ENCODE data around the gene COMMD7.
"Not testable (repeated sequence)": the region's sequence is repeated elsewhere in the genome, so short reads cannot be mapped to it uniquely, and the experiment has no call there.

Gene COMMD7

DNA sequence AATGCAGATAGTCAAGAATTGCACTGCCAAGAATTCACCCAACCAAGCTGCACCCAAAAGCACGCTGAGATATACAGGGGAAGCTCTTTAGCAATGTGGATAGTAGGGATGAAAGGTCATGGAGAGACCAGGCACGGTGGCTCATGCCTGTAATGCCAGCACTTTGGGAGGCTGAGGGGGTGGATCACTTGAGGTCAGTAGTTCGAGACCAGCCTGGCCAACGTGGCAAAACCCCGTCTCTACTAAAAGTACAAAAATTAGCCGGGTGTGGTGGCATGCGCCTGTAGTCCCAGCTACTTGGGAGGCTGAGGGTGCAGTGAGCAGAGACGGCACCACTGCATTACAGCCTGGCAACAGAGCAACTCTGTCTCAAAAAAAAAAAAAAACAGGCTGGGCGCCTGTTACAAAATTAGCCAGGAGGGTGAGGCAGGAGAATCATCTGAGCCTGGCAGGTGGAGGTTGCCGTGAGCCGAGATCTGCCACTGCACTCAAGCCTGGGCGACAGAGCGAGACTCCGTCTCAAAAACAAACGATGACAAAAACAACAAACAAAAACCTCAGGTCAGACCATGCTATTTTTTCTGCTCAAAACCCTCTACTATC is 34.1 kb downstream of the COMMD7 start:
- not testable (repeated sequence) for H4K91ac ChIP-seq (ENCODE audit: low read length); H3K27me3 ChIP-seq (ENCODE audit: control insufficient read depth in 1 of 2, insufficient read depth in 1 of 2, low read length in 2 of 2); H3K4me2 ChIP-seq (ENCODE audit: low read length, poor library complexity, severe bottlenecking); H3K79me1 ChIP-seq (replicated peaks; ENCODE audit: low read length, poor library complexity, severe bottlenecking); H2BK5ac ChIP-seq (ENCODE audit: low read depth, low read length, poor library complexity, severe bottlenecking); H3K27ac ChIP-seq (ENCODE audit: low read length, poor library complexity, severe bottlenecking); H2BK120ac ChIP-seq (ENCODE audit: low read depth, low read length); H4K8ac ChIP-seq (ENCODE audit: low read length); H3K18ac ChIP-seq (ENCODE audit: low read depth in 1 of 2, low read length in 2 of 2); H2BK15ac ChIP-seq (ENCODE audit: low read depth, poor library complexity, severe bottlenecking); H2AK5ac ChIP-seq (ENCODE audit: low read length, severe bottlenecking); H3K14ac ChIP-seq (ENCODE audit: low read length in 2 of 2); DNase-seq; H3K23ac ChIP-seq (ENCODE audit: low read length in 2 of 2); H3K4ac ChIP-seq (ENCODE audit: low read depth in 1 of 2, low read length in 2 of 2); H3K4me1 ChIP-seq (ENCODE audit: control insufficient read depth, insufficient read depth, low read depth, low read length); H3K4me3 ChIP-seq (ENCODE audit: insufficient read depth in 1 of 2, low read depth in 1 of 2, low read length in 2 of 2); H3K9me3 ChIP-seq (ENCODE audit: control insufficient read depth, low read length); H2AFZ ChIP-seq (ENCODE audit: low read depth, low read length); H2BK12ac ChIP-seq (ENCODE audit: low read length in 2 of 2); H3K9ac ChIP-seq (ENCODE audit: low read length)
- peaks cover 12 to 23% of the 10 kb centered on the region in 2 experiments for H3K36me3 ChIP-seq (ENCODE audit: control insufficient read depth in 1 of 2, insufficient read depth in 2 of 2, low read depth in 1 of 2, low read length in 2 of 2)
- 82% methylated on average over 15 of the region's 15 CpGs for WGBS

DNA sequence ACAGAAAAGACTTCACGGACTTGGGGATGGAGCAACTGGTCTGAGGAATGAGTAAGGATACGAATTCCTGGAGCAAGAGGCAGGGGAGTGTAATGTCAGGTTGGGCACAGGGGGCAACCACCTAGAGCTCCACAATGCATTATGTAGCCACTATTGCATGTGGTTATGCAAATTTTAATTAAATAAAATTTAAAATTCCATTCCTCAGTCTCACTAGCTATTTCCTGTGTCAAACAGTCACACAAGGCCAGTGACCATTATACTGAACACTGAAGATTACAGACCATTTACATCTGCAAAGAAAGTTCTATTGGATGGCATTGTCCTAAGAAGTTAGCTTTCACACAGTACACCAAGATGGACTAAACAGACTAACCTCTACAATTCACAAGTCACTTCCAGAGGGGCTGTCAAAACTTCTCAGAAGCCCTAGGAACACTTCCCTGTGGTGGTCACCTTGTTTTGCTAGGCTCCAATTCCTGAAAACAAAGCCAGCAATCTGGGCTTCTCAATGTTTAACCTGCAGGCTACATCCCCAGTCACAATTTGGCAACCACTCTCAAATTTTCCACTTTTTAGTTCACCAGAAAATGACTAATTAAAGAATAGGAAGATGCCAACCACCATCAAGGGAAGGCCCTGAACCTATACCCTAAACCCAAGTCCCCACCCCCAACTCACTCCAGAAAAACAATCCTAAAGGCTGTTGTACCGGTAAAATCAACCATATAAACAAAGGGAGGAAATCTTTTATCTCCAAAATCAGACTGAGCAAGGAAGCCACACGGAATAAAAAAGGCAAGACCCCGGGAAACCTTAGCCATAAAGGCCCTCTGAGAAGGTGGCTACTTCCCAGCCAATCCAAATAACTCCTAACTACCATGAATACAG is 35.3 kb downstream of the COMMD7 start:
- Histone ChIP-seq H3K27ac (ENCODE audit: low read length, poor library complexity, severe bottlenecking) (no peak overlapping the region), H2BK120ac (ENCODE audit: low read depth, low read length) (no peak overlapping the region), H4K91ac (ENCODE audit: low read length) (no peak overlapping the region), H2BK15ac (ENCODE audit: low read depth, poor library complexity, severe bottlenecking) (no peak overlapping the region), H3K4me2 (ENCODE audit: low read length, poor library complexity, severe bottlenecking) (no peak overlapping the region), H3K79me1 (replicated peaks; ENCODE audit: low read length, poor library complexity, severe bottlenecking) (peaks cover 1% of the 10 kb centered on the region), H3K36me3 (ENCODE audit: control insufficient read depth in 1 of 2, insufficient read depth in 2 of 2, low read depth in 1 of 2, low read length in 2 of 2) (peaks cover 11 to 28% of the 10 kb centered on the region in 2 experiments), H2BK12ac (ENCODE audit: low read length in 2 of 2) (no peak overlapping the region), H4K8ac (ENCODE audit: low read length) (no peak overlapping the region), H3K18ac (ENCODE audit: low read depth in 1 of 2, low read length in 2 of 2) (no peak overlapping the region), H3K9me3 (ENCODE audit: control insufficient read depth, low read length) (no peaks in the 10 kb centered on the region), H3K4me3 (ENCODE audit: insufficient read depth in 1 of 2, low read depth in 1 of 2, low read length in 2 of 2) (no peak overlapping the region), H2BK5ac (ENCODE audit: low read depth, low read length, poor library complexity, severe bottlenecking) (no peak overlapping the region), H2AK5ac (ENCODE audit: low read length, severe bottlenecking) (no peak overlapping the region), H3K4ac (ENCODE audit: low read depth in 1 of 2, low read length in 2 of 2) (no peak overlapping the region), H3K9ac (ENCODE audit: low read length) (no peak overlapping the region), H3K27me3 (ENCODE audit: control insufficient read depth in 1 of 2, insufficient read depth in 1 of 2, low read length in 2 of 2) (no peaks in the 10 kb centered on the region), H3K4me1 (ENCODE audit: control insufficient read depth, insufficient read depth, low read depth, low read length) (no peaks in the 10 kb centered on the region), H3K14ac (ENCODE audit: low read length in 2 of 2) (no peak overlapping the region), H2AFZ (ENCODE audit: low read depth, low read length) (no peak overlapping the region), H3K23ac (ENCODE audit: low read length in 2 of 2) (no peak overlapping the region)
- peak; percentile 18 for DNase-seq
- WGBS = 92% methylated on average over 5 of the region's 5 CpGs

DNA sequence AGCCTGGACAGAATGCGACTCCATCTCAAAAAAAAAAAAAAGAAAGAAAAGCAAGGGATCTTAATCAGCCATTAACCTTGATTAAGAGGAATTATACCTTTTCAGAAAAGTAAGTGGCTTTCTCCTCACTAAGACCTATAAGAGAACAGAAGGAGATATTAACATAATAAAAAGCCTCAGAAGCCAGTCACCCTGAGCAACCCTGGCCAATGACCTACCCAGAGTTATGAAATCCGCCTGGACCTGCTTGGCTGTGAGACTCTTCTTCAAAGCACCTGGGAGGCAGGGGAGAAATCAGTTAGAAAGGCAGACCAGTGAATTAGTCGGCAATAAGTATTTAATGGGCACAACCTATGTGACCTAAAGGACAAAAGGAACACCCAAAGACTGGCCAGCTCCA is 36.8 kb downstream of the COMMD7 start:
- Histone ChIP-seq H4K8ac (ENCODE audit: low read length) (no peak overlapping the region), H2AK5ac (ENCODE audit: low read length, severe bottlenecking) (no peak overlapping the region), H3K27ac (ENCODE audit: low read length, poor library complexity, severe bottlenecking) (no peak overlapping the region), H2BK15ac (ENCODE audit: low read depth, poor library complexity, severe bottlenecking) (no peak overlapping the region), H3K18ac (ENCODE audit: low read depth in 1 of 2, low read length in 2 of 2) (no peak overlapping the region), H2BK12ac (ENCODE audit: low read length in 2 of 2) (no peak overlapping the region), H3K4me3 (ENCODE audit: insufficient read depth in 1 of 2, low read depth in 1 of 2, low read length in 2 of 2) (no peak overlapping the region), H3K14ac (ENCODE audit: low read length in 2 of 2) (no peak overlapping the region), H3K9me3 (ENCODE audit: control insufficient read depth, low read length) (no peaks in the 10 kb centered on the region), H3K27me3 (ENCODE audit: control insufficient read depth in 1 of 2, insufficient read depth in 1 of 2, low read length in 2 of 2) (no peaks in the 10 kb centered on the region), H4K91ac (ENCODE audit: low read length) (no peak overlapping the region), H3K4me2 (ENCODE audit: low read length, poor library complexity, severe bottlenecking) (no peak overlapping the region), H3K9ac (ENCODE audit: low read length) (no peak overlapping the region), H2BK5ac (ENCODE audit: low read depth, low read length, poor library complexity, severe bottlenecking) (no peak overlapping the region), H3K23ac (ENCODE audit: low read length in 2 of 2) (no peak overlapping the region), H3K4me1 (ENCODE audit: control insufficient read depth, insufficient read depth, low read depth, low read length) (no peaks in the 10 kb centered on the region), H2AFZ (ENCODE audit: low read depth, low read length) (no peak overlapping the region), H3K4ac (ENCODE audit: low read depth in 1 of 2, low read length in 2 of 2) (no peak overlapping the region), H3K36me3 (ENCODE audit: control insufficient read depth in 1 of 2, insufficient read depth in 2 of 2, low read depth in 1 of 2, low read length in 2 of 2) (peaks cover 14 to 40% of the 10 kb centered on the region in 2 experiments), H3K79me1 (replicated peaks; ENCODE audit: low read length, poor library complexity, severe bottlenecking) (peaks cover 1% of the 10 kb centered on the region), H2BK120ac (ENCODE audit: low read depth, low read length) (no peak overlapping the region)
- WGBS = 88% methylated on average over 2 of the region's 3 CpGs
- no peak for DNase-seq

DNA sequence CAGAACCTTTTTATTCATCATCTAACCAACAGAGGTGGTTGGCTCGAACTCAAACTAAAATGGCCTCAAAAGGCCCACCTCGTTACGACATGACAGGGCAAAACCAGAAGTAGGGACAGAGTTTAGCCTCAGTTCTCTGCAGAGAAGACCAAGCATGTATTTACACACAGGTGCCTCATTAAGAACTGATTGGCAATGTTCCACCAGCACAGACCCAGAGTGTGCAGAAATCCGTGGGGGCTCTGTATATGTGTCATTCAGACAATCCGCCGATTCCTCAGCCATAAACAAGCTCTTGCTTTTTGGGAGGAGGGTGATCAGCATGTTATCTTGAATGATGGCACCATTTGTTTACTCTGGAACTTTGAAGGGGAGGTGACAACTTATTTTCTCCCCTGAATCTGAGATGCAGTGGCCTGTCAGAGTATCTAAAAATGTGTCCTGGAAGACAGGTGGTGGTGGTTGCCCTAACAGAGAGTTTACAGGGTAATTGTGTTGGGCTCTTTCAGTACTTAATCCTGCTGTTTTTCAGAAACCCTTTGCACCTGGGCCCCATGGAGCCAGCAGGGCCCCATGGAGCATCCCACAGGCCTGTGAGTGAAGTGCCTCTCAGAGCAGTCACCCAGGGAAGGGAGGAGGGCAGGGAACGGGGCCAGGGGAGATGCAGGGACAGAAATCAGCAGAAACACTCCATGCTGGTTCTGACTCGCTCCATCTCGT is 40.4 kb downstream of the COMMD7 start:
- H3K4me3 ChIP-seq (ENCODE audit: insufficient read depth in 1 of 2, low read depth in 1 of 2, low read length in 2 of 2) = no peak overlapping the region
- H3K4ac ChIP-seq (ENCODE audit: low read depth in 1 of 2, low read length in 2 of 2) = no peak overlapping the region
- no peak overlapping the region for H4K91ac ChIP-seq (ENCODE audit: low read length)
- peaks cover 20 to 52% of the 10 kb centered on the region in 2 experiments for H3K36me3 ChIP-seq (ENCODE audit: control insufficient read depth in 1 of 2, insufficient read depth in 2 of 2, low read depth in 1 of 2, low read length in 2 of 2)
- DNase-seq = no peak
- H3K27ac ChIP-seq (ENCODE audit: low read length, poor library complexity, severe bottlenecking) = no peak overlapping the region
- no peak overlapping the region for H2AK5ac ChIP-seq (ENCODE audit: low read length, severe bottlenecking)
- no peak overlapping the region for H3K18ac ChIP-seq (ENCODE audit: low read depth in 1 of 2, low read length in 2 of 2)
- no peak overlapping the region for H2BK5ac ChIP-seq (ENCODE audit: low read depth, low read length, poor library complexity, severe bottlenecking)
- no peaks in the 10 kb centered on the region for H3K4me1 ChIP-seq (ENCODE audit: control insufficient read depth, insufficient read depth, low read depth, low read length)
- H3K79me1 ChIP-seq (replicated peaks; ENCODE audit: low read length, poor library complexity, severe bottlenecking) = peaks cover 1% of the 10 kb centered on the region
- H4K8ac ChIP-seq (ENCODE audit: low read length) = no peak overlapping the region
- no peak overlapping the region for H2BK12ac ChIP-seq (ENCODE audit: low read length in 2 of 2)
- no peak overlapping the region for H3K4me2 ChIP-seq (ENCODE audit: low read length, poor library complexity, severe bottlenecking)
- H3K9me3 ChIP-seq (ENCODE audit: control insufficient read depth, low read length) = no peaks in the 10 kb centered on the region
- H3K14ac ChIP-seq (ENCODE audit: low read length in 2 of 2) = no peak overlapping the region
- 90% methylated on average over 7 of the region's 9 CpGs for WGBS
- no peak overlapping the region for H2BK15ac ChIP-seq (ENCODE audit: low read depth, poor library complexity, severe bottlenecking)
- no peak overlapping the region for H3K23ac ChIP-seq (ENCODE audit: low read length in 2 of 2)
- H2BK120ac ChIP-seq (ENCODE audit: low read depth, low read length) = no peak overlapping the region
- H2AFZ ChIP-seq (ENCODE audit: low read depth, low read length) = no peak overlapping the region
- no peaks in the 10 kb centered on the region for H3K27me3 ChIP-seq (ENCODE audit: control insufficient read depth in 1 of 2, insufficient read depth in 1 of 2, low read length in 2 of 2)
- H3K9ac ChIP-seq (ENCODE audit: low read length) = no peak overlapping the region
